ENCODE data around the gene LRPAP1.

GRCh38 chr4:3469386-3470243 is 62.6 kb downstream of the LRPAP1 start:
- TF ChIP-seq SUZ12 (IDR thresholded peaks at IDR 0.05; ENCODE audit: extremely low read depth, insufficient read depth, insufficient read length) (no peak), ZNF274 (IDR thresholded peaks at IDR 0.05; ENCODE audit: low read depth, low read length) (no peak), YY1 (IDR thresholded peaks at IDR 0.05; ENCODE audit: insufficient read depth, insufficient read length) (no peak)

Data from NT2/D1 (cell line).